K562 (cell line): Measurements from ENCODE around the gene CDX1. TPM values are rescaled to one million over a fixed set of nuclear protein-coding genes. Genes with fewer than 3 reads are reported as not detected.
A peak's percentile ranks its signal among the peaks of the same experiment; 100 is the strongest.

Source experiments
- ELF1 ChIP-seq: fragments of 200-800 bp; sonication (Bioruptor generic); IDR thresholded peaks from 2 replicates; pipeline ENCODE4 v1.6.1; 2016; ENCODE audit warnings: missing genetic modification characterization, missing compliant biosample characterization
- FUS ChIP-seq: fragments of 200-400 bp; formaldehyde crosslinking; optimal IDR thresholded peaks from 2 replicates; pipeline ENCODE3; 2017; ENCODE audit warnings: low read depth, low read length
- KLF1 ChIP-seq: fragments of 450-650 bp; IDR thresholded peaks from 2 replicates; pipeline ENCODE4 v1.6.1; 2016; ENCODE audit warnings: missing genetic modification characterization, missing compliant biosample characterization
- POLR2H ChIP-seq: IDR thresholded peaks from 2 replicates; pipeline ENCODE4 v1.6.1; 2016; ENCODE audit warnings: missing genetic modification characterization, low read depth, mild to moderate bottlenecking, control low read depth, missing compliant biosample characterization, moderate library complexity
- TBP ChIP-seq: optimal IDR thresholded peaks from 2 replicates; pipeline ENCODE3; 2011; ENCODE audit warnings: low read depth, low read length, improper control_type of control experiment
- TFAM ChIP-seq: fragments of 250-450 bp; sonication (Bioruptor Pico); conservative IDR thresholded peaks from 2 replicates; pipeline ENCODE4 v1.5.0; 2021; ENCODE audit warnings: mild to moderate bottlenecking, moderate library complexity
- polyA plus RNA-seq, 8 experiments: library from polyadenylated mRNA; depleted of rRNA in 4 of 8; stranded (reverse) in 5 of 8; unstranded in 3 of 8; fragments of >200 nt; fragmentation: Nextera tagmentation in 2 of 8; fragmentation: Illumina TruSeq in 1 of 8; extraction: Ambion mirVana in 2 of 8; extraction: Trizol in 1 of 8; gene quantifications; 2 replicates each; pipeline versions ENCODE4 v1.2.1 to v1.2.3, GENCODE V29; 2011 to 2014; ENCODE audit warnings: inconsistent platforms in 1 of 8, missing spikeins in 1 of 8
- total RNA-seq, 7 experiments: library from RNA; depleted of rRNA in 6 of 7; stranded (reverse); fragments of >200 nt in 6 of 7; fragmentation: Illumina TruSeq in 2 of 7; extraction: Trizol in 2 of 7; gene quantifications; 2 replicates each; pipeline versions ENCODE4 v1.2.1 to v1.2.3, GENCODE V29; 2011 to 2021; ENCODE audit warnings: low replicate concordance in 1 of 7
- TF ChIP-seq, protein P1 (sequence below): fragments of 450-650 bp; IDR thresholded peaks from 2 replicates; pipeline ENCODE4 v1.6.1; 2017; ENCODE audit warnings: antibody characterized with exemption, mild to moderate bottlenecking
- TF ChIP-seq, protein P2 (sequence below): fragments of 450-650 bp; IDR thresholded peaks from 2 replicates; pipeline ENCODE4 v1.6.1; 2014; ENCODE audit warnings: low read depth, mild to moderate bottlenecking, moderate library complexity, borderline replicate concordance
- TF ChIP-seq, protein P3 (sequence below): fragments of 450-650 bp; IDR thresholded peaks from 2 replicates; pipeline ENCODE4 v1.6.1; 2016; ENCODE audit warnings: mild to moderate bottlenecking, moderate library complexity

The CDX1 gene
- total and polyA plus RNA-seq, 9 of the 15 experiments (the other 6 are each of a cell fraction or from before 2014, with no cell fraction given): 0.06 to 0.16 TPM; not detected in 7

DNA sequence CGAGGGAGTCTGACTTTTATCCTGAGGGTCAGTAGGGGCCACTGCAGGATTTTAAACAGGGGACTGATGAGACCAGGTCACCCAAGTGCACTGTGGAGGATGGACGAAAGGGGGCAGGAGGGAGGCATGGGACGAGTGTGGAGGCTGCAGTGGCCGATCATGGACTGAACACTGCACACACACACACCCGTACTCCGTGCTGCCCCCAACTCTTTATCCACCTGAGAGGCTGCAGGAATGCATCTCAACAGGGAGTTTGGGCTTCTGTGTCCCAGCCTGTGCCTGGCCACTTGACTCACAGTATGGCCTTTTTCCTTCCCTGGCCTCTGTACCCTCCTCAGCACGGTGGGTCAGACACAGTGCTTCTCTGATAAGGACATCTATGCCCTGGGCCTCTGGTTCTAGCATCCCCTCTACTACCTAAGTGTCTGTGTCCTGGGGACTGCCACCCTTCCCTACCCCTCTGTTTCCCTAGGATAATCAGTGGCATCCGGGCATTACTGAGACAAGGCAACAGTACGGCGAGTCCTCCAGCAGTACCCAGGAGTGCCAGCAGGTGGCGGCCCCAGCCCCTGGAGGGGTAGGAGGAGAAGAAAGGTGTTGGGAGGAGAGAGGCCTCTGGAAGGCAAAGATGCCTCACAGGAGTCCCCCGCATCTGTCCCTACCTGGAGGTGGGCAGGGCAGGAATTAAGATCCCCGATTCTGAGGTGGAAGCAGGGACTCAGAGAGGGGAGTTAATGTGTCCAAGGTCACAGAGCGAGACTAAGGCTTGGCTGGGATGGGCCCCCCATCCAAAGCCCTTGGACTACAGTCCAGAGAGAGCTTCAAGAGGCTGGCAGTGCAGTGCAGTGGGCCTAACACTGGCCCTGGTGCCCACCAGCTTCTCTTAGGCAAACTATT, 5.1 kb upstream of the CDX1 start (continued):
- TF ChIP-seq, protein P1, sequence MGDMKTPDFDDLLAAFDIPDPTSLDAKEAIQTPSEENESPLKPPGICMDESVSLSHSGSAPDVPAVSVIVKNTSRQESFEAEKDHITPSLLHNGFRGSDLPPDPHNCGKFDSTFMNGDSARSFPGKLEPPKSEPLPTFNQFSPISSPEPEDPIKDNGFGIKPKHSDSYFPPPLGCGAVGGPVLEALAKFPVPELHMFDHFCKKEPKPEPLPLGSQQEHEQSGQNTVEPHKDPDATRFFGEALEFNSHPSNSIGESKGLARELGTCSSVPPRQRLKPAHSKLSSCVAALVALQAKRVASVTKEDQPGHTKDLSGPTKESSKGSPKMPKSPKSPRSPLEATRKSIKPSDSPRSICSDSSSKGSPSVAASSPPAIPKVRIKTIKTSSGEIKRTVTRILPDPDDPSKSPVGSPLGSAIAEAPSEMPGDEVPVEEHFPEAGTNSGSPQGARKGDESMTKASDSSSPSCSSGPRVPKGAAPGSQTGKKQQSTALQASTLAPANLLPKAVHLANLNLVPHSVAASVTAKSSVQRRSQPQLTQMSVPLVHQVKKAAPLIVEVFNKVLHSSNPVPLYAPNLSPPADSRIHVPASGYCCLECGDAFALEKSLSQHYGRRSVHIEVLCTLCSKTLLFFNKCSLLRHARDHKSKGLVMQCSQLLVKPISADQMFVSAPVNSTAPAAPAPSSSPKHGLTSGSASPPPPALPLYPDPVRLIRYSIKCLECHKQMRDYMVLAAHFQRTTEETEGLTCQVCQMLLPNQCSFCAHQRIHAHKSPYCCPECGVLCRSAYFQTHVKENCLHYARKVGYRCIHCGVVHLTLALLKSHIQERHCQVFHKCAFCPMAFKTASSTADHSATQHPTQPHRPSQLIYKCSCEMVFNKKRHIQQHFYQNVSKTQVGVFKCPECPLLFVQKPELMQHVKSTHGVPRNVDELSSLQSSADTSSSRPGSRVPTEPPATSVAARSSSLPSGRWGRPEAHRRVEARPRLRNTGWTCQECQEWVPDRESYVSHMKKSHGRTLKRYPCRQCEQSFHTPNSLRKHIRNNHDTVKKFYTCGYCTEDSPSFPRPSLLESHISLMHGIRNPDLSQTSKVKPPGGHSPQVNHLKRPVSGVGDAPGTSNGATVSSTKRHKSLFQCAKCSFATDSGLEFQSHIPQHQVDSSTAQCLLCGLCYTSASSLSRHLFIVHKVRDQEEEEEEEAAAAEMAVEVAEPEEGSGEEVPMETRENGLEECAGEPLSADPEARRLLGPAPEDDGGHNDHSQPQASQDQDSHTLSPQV: 0 out of 2 replicates have a peak, but pooled peaks have one; percentile 25
- TF ChIP-seq, protein P2, sequence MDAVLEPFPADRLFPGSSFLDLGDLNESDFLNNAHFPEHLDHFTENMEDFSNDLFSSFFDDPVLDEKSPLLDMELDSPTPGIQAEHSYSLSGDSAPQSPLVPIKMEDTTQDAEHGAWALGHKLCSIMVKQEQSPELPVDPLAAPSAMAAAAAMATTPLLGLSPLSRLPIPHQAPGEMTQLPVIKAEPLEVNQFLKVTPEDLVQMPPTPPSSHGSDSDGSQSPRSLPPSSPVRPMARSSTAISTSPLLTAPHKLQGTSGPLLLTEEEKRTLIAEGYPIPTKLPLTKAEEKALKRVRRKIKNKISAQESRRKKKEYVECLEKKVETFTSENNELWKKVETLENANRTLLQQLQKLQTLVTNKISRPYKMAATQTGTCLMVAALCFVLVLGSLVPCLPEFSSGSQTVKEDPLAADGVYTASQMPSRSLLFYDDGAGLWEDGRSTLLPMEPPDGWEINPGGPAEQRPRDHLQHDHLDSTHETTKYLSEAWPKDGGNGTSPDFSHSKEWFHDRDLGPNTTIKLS: 0 out of 2 replicates have a peak, but pooled peaks have one; percentile 27
- TF ChIP-seq TFAM (CRISPR knock-in tag): no peak
- peak; percentile 25 for TF ChIP-seq TBP
- no peak for TF ChIP-seq ELF1 (tag)
- peak; percentile 76; the same call in 1 of the 2 replicates for TF ChIP-seq KLF1 (tag)
- no peak for TF ChIP-seq POLR2H (tag)
- TF ChIP-seq, protein P3, sequence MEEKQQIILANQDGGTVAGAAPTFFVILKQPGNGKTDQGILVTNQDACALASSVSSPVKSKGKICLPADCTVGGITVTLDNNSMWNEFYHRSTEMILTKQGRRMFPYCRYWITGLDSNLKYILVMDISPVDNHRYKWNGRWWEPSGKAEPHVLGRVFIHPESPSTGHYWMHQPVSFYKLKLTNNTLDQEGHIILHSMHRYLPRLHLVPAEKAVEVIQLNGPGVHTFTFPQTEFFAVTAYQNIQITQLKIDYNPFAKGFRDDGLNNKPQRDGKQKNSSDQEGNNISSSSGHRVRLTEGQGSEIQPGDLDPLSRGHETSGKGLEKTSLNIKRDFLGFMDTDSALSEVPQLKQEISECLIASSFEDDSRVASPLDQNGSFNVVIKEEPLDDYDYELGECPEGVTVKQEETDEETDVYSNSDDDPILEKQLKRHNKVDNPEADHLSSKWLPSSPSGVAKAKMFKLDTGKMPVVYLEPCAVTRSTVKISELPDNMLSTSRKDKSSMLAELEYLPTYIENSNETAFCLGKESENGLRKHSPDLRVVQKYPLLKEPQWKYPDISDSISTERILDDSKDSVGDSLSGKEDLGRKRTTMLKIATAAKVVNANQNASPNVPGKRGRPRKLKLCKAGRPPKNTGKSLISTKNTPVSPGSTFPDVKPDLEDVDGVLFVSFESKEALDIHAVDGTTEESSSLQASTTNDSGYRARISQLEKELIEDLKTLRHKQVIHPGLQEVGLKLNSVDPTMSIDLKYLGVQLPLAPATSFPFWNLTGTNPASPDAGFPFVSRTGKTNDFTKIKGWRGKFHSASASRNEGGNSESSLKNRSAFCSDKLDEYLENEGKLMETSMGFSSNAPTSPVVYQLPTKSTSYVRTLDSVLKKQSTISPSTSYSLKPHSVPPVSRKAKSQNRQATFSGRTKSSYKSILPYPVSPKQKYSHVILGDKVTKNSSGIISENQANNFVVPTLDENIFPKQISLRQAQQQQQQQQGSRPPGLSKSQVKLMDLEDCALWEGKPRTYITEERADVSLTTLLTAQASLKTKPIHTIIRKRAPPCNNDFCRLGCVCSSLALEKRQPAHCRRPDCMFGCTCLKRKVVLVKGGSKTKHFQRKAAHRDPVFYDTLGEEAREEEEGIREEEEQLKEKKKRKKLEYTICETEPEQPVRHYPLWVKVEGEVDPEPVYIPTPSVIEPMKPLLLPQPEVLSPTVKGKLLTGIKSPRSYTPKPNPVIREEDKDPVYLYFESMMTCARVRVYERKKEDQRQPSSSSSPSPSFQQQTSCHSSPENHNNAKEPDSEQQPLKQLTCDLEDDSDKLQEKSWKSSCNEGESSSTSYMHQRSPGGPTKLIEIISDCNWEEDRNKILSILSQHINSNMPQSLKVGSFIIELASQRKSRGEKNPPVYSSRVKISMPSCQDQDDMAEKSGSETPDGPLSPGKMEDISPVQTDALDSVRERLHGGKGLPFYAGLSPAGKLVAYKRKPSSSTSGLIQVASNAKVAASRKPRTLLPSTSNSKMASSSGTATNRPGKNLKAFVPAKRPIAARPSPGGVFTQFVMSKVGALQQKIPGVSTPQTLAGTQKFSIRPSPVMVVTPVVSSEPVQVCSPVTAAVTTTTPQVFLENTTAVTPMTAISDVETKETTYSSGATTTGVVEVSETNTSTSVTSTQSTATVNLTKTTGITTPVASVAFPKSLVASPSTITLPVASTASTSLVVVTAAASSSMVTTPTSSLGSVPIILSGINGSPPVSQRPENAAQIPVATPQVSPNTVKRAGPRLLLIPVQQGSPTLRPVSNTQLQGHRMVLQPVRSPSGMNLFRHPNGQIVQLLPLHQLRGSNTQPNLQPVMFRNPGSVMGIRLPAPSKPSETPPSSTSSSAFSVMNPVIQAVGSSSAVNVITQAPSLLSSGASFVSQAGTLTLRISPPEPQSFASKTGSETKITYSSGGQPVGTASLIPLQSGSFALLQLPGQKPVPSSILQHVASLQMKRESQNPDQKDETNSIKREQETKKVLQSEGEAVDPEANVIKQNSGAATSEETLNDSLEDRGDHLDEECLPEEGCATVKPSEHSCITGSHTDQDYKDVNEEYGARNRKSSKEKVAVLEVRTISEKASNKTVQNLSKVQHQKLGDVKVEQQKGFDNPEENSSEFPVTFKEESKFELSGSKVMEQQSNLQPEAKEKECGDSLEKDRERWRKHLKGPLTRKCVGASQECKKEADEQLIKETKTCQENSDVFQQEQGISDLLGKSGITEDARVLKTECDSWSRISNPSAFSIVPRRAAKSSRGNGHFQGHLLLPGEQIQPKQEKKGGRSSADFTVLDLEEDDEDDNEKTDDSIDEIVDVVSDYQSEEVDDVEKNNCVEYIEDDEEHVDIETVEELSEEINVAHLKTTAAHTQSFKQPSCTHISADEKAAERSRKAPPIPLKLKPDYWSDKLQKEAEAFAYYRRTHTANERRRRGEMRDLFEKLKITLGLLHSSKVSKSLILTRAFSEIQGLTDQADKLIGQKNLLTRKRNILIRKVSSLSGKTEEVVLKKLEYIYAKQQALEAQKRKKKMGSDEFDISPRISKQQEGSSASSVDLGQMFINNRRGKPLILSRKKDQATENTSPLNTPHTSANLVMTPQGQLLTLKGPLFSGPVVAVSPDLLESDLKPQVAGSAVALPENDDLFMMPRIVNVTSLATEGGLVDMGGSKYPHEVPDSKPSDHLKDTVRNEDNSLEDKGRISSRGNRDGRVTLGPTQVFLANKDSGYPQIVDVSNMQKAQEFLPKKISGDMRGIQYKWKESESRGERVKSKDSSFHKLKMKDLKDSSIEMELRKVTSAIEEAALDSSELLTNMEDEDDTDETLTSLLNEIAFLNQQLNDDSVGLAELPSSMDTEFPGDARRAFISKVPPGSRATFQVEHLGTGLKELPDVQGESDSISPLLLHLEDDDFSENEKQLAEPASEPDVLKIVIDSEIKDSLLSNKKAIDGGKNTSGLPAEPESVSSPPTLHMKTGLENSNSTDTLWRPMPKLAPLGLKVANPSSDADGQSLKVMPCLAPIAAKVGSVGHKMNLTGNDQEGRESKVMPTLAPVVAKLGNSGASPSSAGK: no peak
- no peak for TF ChIP-seq FUS
